ENCODE results near the gene TRPM7. TPM values are rescaled to one million over a fixed set of nuclear protein-coding genes. Genes with fewer than 3 reads are reported as not detected.
"Not testable (repeated sequence)": the region's sequence is repeated elsewhere in the genome, so short reads cannot be mapped to it uniquely, and the experiment has no call there.

Gene TRPM7
- total RNA-seq, 5 donors from 2014 or later (not counting 1 experiment from before 2014, with no cell fraction given), result 38.9 to 49.1 (median 43.9) TPM

- H3K27ac Mint-ChIP-seq; H3K27ac ChIP-seq (ENCODE audit: low read length); H3K27me3 Mint-ChIP-seq; H3K4me1 ChIP-seq (ENCODE audit: control insufficient read depth in 1 of 2, extremely low read depth in 1 of 2, insufficient read depth in 2 of 2, low read length in 2 of 2); POLR2A ChIA-PET; H3K27me3 ChIP-seq (replicated peaks in 1 of 2; ENCODE audit: control insufficient read depth in 2 of 2, extremely low read depth in 1 of 2, insufficient read depth in 2 of 2, low read length in 1 of 2); H3K4me3 ChIP-seq (ENCODE audit: control insufficient read depth in 1 of 2, extremely low read depth in 1 of 2, low read length in 1 of 2); H3K4me1 Mint-ChIP-seq; H3K9me3 Mint-ChIP-seq; H3K4me3 Mint-ChIP-seq; H3K9me3 ChIP-seq; DNase-seq; ATAC-seq (replicated peaks in 1 of 4): not testable (repeated sequence)
- WGBS (ENCODE audit: insufficient coverage), result no CpG with 5 or more reads among the region's 5 CpGs
- CTCF ChIA-PET, result interaction anchor here in 1 of 2 donors (0.7 kb wide), 1 partner anchor 16 kb away, joined by 3 read pairs; no protein-coding TSS in a partner anchor
- H3K36me3 Mint-ChIP-seq, result peaks cover 49% of the 10 kb centered on the region
- peaks cover 0 to 73% of the 10 kb centered on the region in 2 donors for H3K36me3 ChIP-seq (ENCODE audit: control insufficient read depth in 2 of 2, extremely low read depth in 1 of 2, insufficient read depth in 1 of 2, low read length in 1 of 2)
These were observed 112.8 kb downstream of the TRPM7 start for GRCh38 chr15:50573842-50574241.

- Histone ChIP-seq H3K27ac (ENCODE audit: low read length) (no peak overlapping the region), H3K9me3 (no peaks in the 10 kb centered on the region), H3K4me1 (ENCODE audit: control insufficient read depth in 1 of 2, extremely low read depth in 1 of 2, insufficient read depth in 2 of 2, low read length in 2 of 2) (no peaks in the 10 kb centered on the region), H3K4me3 (ENCODE audit: control insufficient read depth in 1 of 2, extremely low read depth in 1 of 2, low read length in 1 of 2) (no peak overlapping the region), H3K36me3 (ENCODE audit: control insufficient read depth in 2 of 2, extremely low read depth in 1 of 2, insufficient read depth in 1 of 2, low read length in 1 of 2) (peaks cover 0 to 29% of the 10 kb centered on the region in 2 donors), H3K27me3 (replicated peaks in 1 of 2; ENCODE audit: control insufficient read depth in 2 of 2, extremely low read depth in 1 of 2, insufficient read depth in 2 of 2, low read length in 1 of 2) (no peaks in the 10 kb centered on the region)
- H3K4me1 Mint-ChIP-seq, result peaks cover 0 to 3% (median 0%) of the 10 kb centered on the region in 3 donors
- ChIA-PET POLR2A (no interaction called here), CTCF (interaction anchor here in 1 of 2 donors (0.6 kb wide), 1 partner anchor 217 kb away, joined by 4 read pairs; no protein-coding TSS in a partner anchor)
- peaks cover 43% of the 10 kb centered on the region for H3K36me3 Mint-ChIP-seq
- no peak overlapping the region for H3K4me3 Mint-ChIP-seq
- no peaks in the 10 kb centered on the region for H3K27me3 Mint-ChIP-seq
- 95% methylated on average over 3 of the region's 4 CpGs for whole genome bisulfite sequencing (ENCODE audit: insufficient coverage)
- H3K27ac Mint-ChIP-seq, result no peak overlapping the region
- DNase-seq (no peak), ATAC-seq (replicated peaks in 1 of 4) (no peak)
- no peaks in the 10 kb centered on the region for H3K9me3 Mint-ChIP-seq
These were observed 122.8 kb downstream of the TRPM7 start for GRCh38 chr15:50563756-50564155.

- Histone ChIP-seq H3K4me3 (ENCODE audit: control insufficient read depth in 1 of 2, extremely low read depth in 1 of 2, low read length in 1 of 2) (no peak overlapping the region), H3K4me1 (ENCODE audit: control insufficient read depth in 1 of 2, extremely low read depth in 1 of 2, insufficient read depth in 2 of 2, low read length in 2 of 2) (peaks cover 0 to 2% of the 10 kb centered on the region in 2 experiments), H3K27me3 (replicated peaks in 1 of 2; ENCODE audit: control insufficient read depth in 2 of 2, extremely low read depth in 1 of 2, insufficient read depth in 2 of 2, low read length in 1 of 2) (no peaks in the 10 kb centered on the region), H3K27ac (ENCODE audit: low read length) (no peak overlapping the region), H3K36me3 (ENCODE audit: control insufficient read depth in 2 of 2, extremely low read depth in 1 of 2, insufficient read depth in 1 of 2, low read length in 1 of 2) (peaks cover 0 to 27% of the 10 kb centered on the region in 2 donors), H3K9me3 (no peaks in the 10 kb centered on the region)
- ChIA-PET POLR2A (no interaction called here), CTCF (no interaction called here)
- Mint-ChIP-seq H3K27ac (peak overlapping the region; percentile 41 to 42), H3K4me1 (peaks cover 0 to 3% (median 0%) of the 10 kb centered on the region in 3 donors), H3K27me3 (no peaks in the 10 kb centered on the region), H3K9me3 (no peaks in the 10 kb centered on the region), H3K36me3 (peaks cover 40% of the 10 kb centered on the region), H3K4me3 (no peak overlapping the region)
- 93% methylated on average over 2 of the region's 4 CpGs for WGBS (ENCODE audit: insufficient coverage)
- DNase-seq (no peak), ATAC-seq (replicated peaks in 1 of 4) (peak in 1 of 4 experiments; percentile 13)
These were observed 123.6 kb downstream of the TRPM7 start for GRCh38 chr15:50562735-50563640.

- H3K4me1 ChIP-seq (ENCODE audit: control insufficient read depth in 1 of 2, extremely low read depth in 1 of 2, insufficient read depth in 2 of 2, low read length in 2 of 2), result peaks cover 0 to 2% of the 10 kb centered on the region in 2 experiments
- no peak overlapping the region for H3K27ac Mint-ChIP-seq
- no peak for ATAC-seq (replicated peaks in 1 of 4)
- no peak overlapping the region for H3K4me3 ChIP-seq (ENCODE audit: control insufficient read depth in 1 of 2, extremely low read depth in 1 of 2, low read length in 1 of 2)
- peaks cover 10 to 13% (median 11%) of the 10 kb centered on the region in 3 donors for H3K4me1 Mint-ChIP-seq
- ChIA-PET CTCF (no interaction called here), POLR2A (interaction anchor here in 1 of 2 donors (0.7 kb wide), 1 partner anchor 186 kb away, joined by 5 read pairs; no protein-coding TSS in a partner anchor)
- WGBS (ENCODE audit: insufficient coverage), result no CpG with 5 or more reads among the region's 2 CpGs
- no peak overlapping the region for H3K4me3 Mint-ChIP-seq
- DNase-seq, result no peak
- H3K27me3 Mint-ChIP-seq, result no peaks in the 10 kb centered on the region
- H3K9me3 ChIP-seq, result no peaks in the 10 kb centered on the region
- H3K27me3 ChIP-seq (replicated peaks in 1 of 2; ENCODE audit: control insufficient read depth in 2 of 2, extremely low read depth in 1 of 2, insufficient read depth in 2 of 2, low read length in 1 of 2), result no peaks in the 10 kb centered on the region
- peaks cover 25% of the 10 kb centered on the region for H3K36me3 Mint-ChIP-seq
- H3K36me3 ChIP-seq (ENCODE audit: control insufficient read depth in 2 of 2, extremely low read depth in 1 of 2, insufficient read depth in 1 of 2, low read length in 1 of 2), result peaks cover 0 to 15% of the 10 kb centered on the region in 2 donors
- H3K9me3 Mint-ChIP-seq, result no peaks in the 10 kb centered on the region
- H3K27ac ChIP-seq (ENCODE audit: low read length), result no peak overlapping the region
These were observed 128.6 kb downstream of the TRPM7 start for GRCh38 chr15:50558012-50558411.

GRCh38 chr15:50556642-50557371 is 129.8 kb downstream of the TRPM7 start:
- Histone ChIP-seq H3K4me1 (ENCODE audit: control insufficient read depth in 1 of 2, extremely low read depth in 1 of 2, insufficient read depth in 2 of 2, low read length in 2 of 2) (peaks cover 0 to 2% of the 10 kb centered on the region in 2 experiments), H3K27ac (ENCODE audit: low read length) (no peak overlapping the region), H3K36me3 (ENCODE audit: control insufficient read depth in 2 of 2, extremely low read depth in 1 of 2, insufficient read depth in 1 of 2, low read length in 1 of 2) (peaks cover 0 to 14% of the 10 kb centered on the region in 2 donors), H3K4me3 (ENCODE audit: control insufficient read depth in 1 of 2, extremely low read depth in 1 of 2, low read length in 1 of 2) (no peak overlapping the region), H3K27me3 (replicated peaks in 1 of 2; ENCODE audit: control insufficient read depth in 2 of 2, extremely low read depth in 1 of 2, insufficient read depth in 2 of 2, low read length in 1 of 2) (no peaks in the 10 kb centered on the region), H3K9me3 (no peaks in the 10 kb centered on the region)
- H3K4me1 Mint-ChIP-seq, result peaks cover 11 to 13% (median 12%) of the 10 kb centered on the region in 3 donors
- DNase-seq (no peak), ATAC-seq (replicated peaks in 1 of 4) (no peak)
- no CpG with 5 or more reads among the region's 2 CpGs for WGBS (ENCODE audit: insufficient coverage)
- no peaks in the 10 kb centered on the region for H3K27me3 Mint-ChIP-seq
- peak overlapping the region in 1 of 2 donors; percentile 73 for H3K27ac Mint-ChIP-seq
- ChIA-PET POLR2A (no interaction called here), CTCF (interaction anchor here in 1 of 2 donors (0.6 kb wide), 1 partner anchor 18 kb away, joined by 3 read pairs; no protein-coding TSS in a partner anchor)
- H3K9me3 Mint-ChIP-seq, result no peaks in the 10 kb centered on the region
- peaks cover 18% of the 10 kb centered on the region for H3K36me3 Mint-ChIP-seq
- H3K4me3 Mint-ChIP-seq, result no peak overlapping the region

GRCh38 chr15:50552238-50552637 is 134.4 kb downstream of the TRPM7 start:
- ATAC-seq (replicated peaks in 1 of 4), result no peak
- H3K27ac ChIP-seq (ENCODE audit: low read length), result no peak overlapping the region
- no peak overlapping the region for H3K4me3 Mint-ChIP-seq

More at GRCh38 chr15:50552238-50552637, 134.4 kb downstream of the TRPM7 start:
- no peaks in the 10 kb centered on the region for H3K36me3 ChIP-seq (ENCODE audit: control insufficient read depth in 2 of 2, extremely low read depth in 1 of 2, insufficient read depth in 1 of 2, low read length in 1 of 2)
- CTCF ChIA-PET, result no interaction called here
- no peaks in the 10 kb centered on the region for H3K27me3 ChIP-seq (replicated peaks in 1 of 2; ENCODE audit: control insufficient read depth in 2 of 2, extremely low read depth in 1 of 2, insufficient read depth in 2 of 2, low read length in 1 of 2)
- H3K4me1 ChIP-seq (ENCODE audit: control insufficient read depth in 1 of 2, extremely low read depth in 1 of 2, insufficient read depth in 2 of 2, low read length in 2 of 2), result no peaks in the 10 kb centered on the region
- Mint-ChIP-seq H3K27ac (no peak overlapping the region), H3K4me1 (peaks cover 7 to 13% (median 11%) of the 10 kb centered on the region in 3 donors), H3K9me3 (no peaks in the 10 kb centered on the region), H3K36me3 (no peaks in the 10 kb centered on the region), H3K27me3 (no peaks in the 10 kb centered on the region)
- no peaks in the 10 kb centered on the region for H3K9me3 ChIP-seq
- WGBS (ENCODE audit: insufficient coverage), result no CpG with 5 or more reads among the region's 4 CpGs
- POLR2A ChIA-PET, result no interaction called here
- H3K4me3 ChIP-seq (ENCODE audit: control insufficient read depth in 1 of 2, extremely low read depth in 1 of 2, low read length in 1 of 2), result no peak overlapping the region
- DNase-seq, result no peak
